Measurements from ENCODE around the gene CAMTA1.

Gene CAMTA1

GRCh38 chr1:7568901-7569524 lies 783.8 kb downstream of the CAMTA1 start:
- DNase-seq, result no peak

- DNase-seq, result no peak
These were observed 785.1 kb downstream of the CAMTA1 start for GRCh38 chr1:7570311-7570710.

GRCh38 chr1:7572654-7573152 lies 787.4 kb downstream of the CAMTA1 start:
- DNase-seq, result no peak

GRCh38 chr1:7573481-7573880 lies 788.2 kb downstream of the CAMTA1 start:
- DNase-seq, result no peak

- DNase-seq, result no peak
These were observed 789.1 kb downstream of the CAMTA1 start for GRCh38 chr1:7574121-7575040.

GRCh38 chr1:7575041-7575400 lies 789.8 kb downstream of the CAMTA1 start:
- DNase-seq, result no peak

- DNase-seq, result peak; percentile 22
These were observed 791.8 kb downstream of the CAMTA1 start for GRCh38 chr1:7576946-7577657.

GRCh38 chr1:7578206-7578605 lies 793.0 kb downstream of the CAMTA1 start:
- no peak for DNase-seq

GRCh38 chr1:7579016-7579415 lies 793.8 kb downstream of the CAMTA1 start:
- DNase-seq, result no peak

- DNase-seq, result no peak
These were observed 794.9 kb downstream of the CAMTA1 start for GRCh38 chr1:7579831-7580804.

GRCh38 chr1:7580923-7581753 lies 795.9 kb downstream of the CAMTA1 start:
- peak; percentile 21 for DNase-seq

GRCh38 chr1:7581754-7582459 lies 796.7 kb downstream of the CAMTA1 start:
- no peak for DNase-seq

- DNase-seq, result no peak
These were observed 797.3 kb downstream of the CAMTA1 start for GRCh38 chr1:7582460-7582972.

GRCh38 chr1:7583291-7584096 lies 798.2 kb downstream of the CAMTA1 start:
- no peak for DNase-seq

- no peak for DNase-seq
These were observed 798.9 kb downstream of the CAMTA1 start for GRCh38 chr1:7584157-7584556.

- no peak for DNase-seq
These were observed 799.4 kb downstream of the CAMTA1 start for GRCh38 chr1:7584643-7585042.

- no peak for DNase-seq
These were observed 800.1 kb downstream of the CAMTA1 start for GRCh38 chr1:7585216-7585907.
